PC-3 (cell line): Measurements from ENCODE around the gene ZFP36L1.

Experiments used
- CTCF ChIP-seq: fragments of 300-600 bp; sonication (generic); conservative IDR thresholded peaks from 2 replicates; pipeline ENCODE4 v1.5.1; 2017; ENCODE audit warnings: antibody characterized with exemption, low read depth, mild to moderate bottlenecking, low read length
- EZH2 ChIP-seq: fragments of 300-600 bp; sonication (generic); IDR thresholded peaks from one replicate; pipeline ENCODE4 v1.6.1; 2017; ENCODE audit warnings: antibody characterized with exemption, mild to moderate bottlenecking, low read length; ENCODE audit not compliant: unreplicated experiment

- TF ChIP-seq CTCF (no peak), EZH2 (no peak)
Measured at GRCh38 chr14:68784978-68785533, 7.8 kb downstream of the ZFP36L1 start.
